Natural killer cell (primary cell): ENCODE measurements around the gene P3H2. TPM values are rescaled to one million over a fixed set of nuclear protein-coding genes. Genes with fewer than 3 reads are reported as not detected.

Source experiments
- ATAC-seq, 3 donors: fragments of 150-1000 bp in 2 of 3; fragments of 200-7000 bp in 1 of 3; cut with Tn5 transposase; 1 replicate in 1 of 3; 2 replicates in 2 of 3; pipeline ENCODE4 v1.10.0; 2021; ENCODE audit warnings: mild to moderate bottlenecking in 2 of 3, moderate library complexity in 2 of 3
- DNase-seq, 2 donors: peaks; one replicate each; pipeline versions ENCODE4 v3.0.0 to v3.0.0-alpha.2; 2013 to 2021; ENCODE audit warnings: mixed read lengths in 1 of 2
- H3K27ac ChIP-seq: one replicate; pipeline ENCODE4 v1.5.1; 2013; ENCODE audit warnings: mild to moderate bottlenecking, low read length
- H3K27me3 ChIP-seq: one replicate; pipeline ENCODE4 v1.6.1; 2013; ENCODE audit warnings: low read length; ENCODE audit not compliant: control insufficient read depth, insufficient read depth
- H3K36me3 ChIP-seq: one replicate; pipeline ENCODE4 v1.6.1; 2013; ENCODE audit warnings: low read length; ENCODE audit not compliant: control insufficient read depth, insufficient read depth
- H3K4me1 ChIP-seq: one replicate; pipeline ENCODE4 v1.6.1; 2013; ENCODE audit warnings: low read length; ENCODE audit not compliant: control insufficient read depth, insufficient read depth
- H3K4me3 ChIP-seq: one replicate; pipeline ENCODE4 v1.5.1; 2013; ENCODE audit warnings: low read length
- H3K9me3 ChIP-seq: one replicate; pipeline ENCODE4 v1.6.1; 2013; ENCODE audit warnings: low read length; ENCODE audit not compliant: control insufficient read depth, insufficient read depth
- H3K27ac Mint-ChIP-seq, 2 donors: one replicate each; pipeline ENCODE4 v1.8.0; 2022; ENCODE audit warnings: mild to moderate bottlenecking in 2 of 2, mixed read lengths in 2 of 2, moderate library complexity in 1 of 2
- H3K27me3 Mint-ChIP-seq, 2 donors: one replicate each; pipeline ENCODE4 v1.8.0; 2022; ENCODE audit warnings: low read depth in 2 of 2, mixed read lengths in 2 of 2
- H3K36me3 Mint-ChIP-seq: one replicate; pipeline ENCODE4 v1.8.0; 2022; ENCODE audit warnings: mixed read lengths
- H3K4me1 Mint-ChIP-seq, 2 donors: one replicate each; pipeline ENCODE4 v1.8.0; 2022; ENCODE audit warnings: mixed read lengths in 2 of 2
- H3K4me3 Mint-ChIP-seq: one replicate; pipeline ENCODE4 v1.8.0; 2022; ENCODE audit warnings: mild to moderate bottlenecking, moderate library complexity, mixed read lengths
- H3K9me3 Mint-ChIP-seq, 2 donors: one replicate each; pipeline ENCODE4 v1.8.0; 2022; ENCODE audit warnings: mixed read lengths in 2 of 2
- WGBS: methylation state at CpG from one replicate; pipeline ENCODE4 v1.1.7; 2013; ENCODE audit warnings: missing lambda C conversion rate; ENCODE audit not compliant: insufficient coverage; 5-methylcytosine and 5-hydroxymethylcytosine counted together
- intact Hi-C: fragments of 100-400 bp; cut with micrococcal nuclease; formaldehyde crosslinking; loops from one replicate; pipeline ENCODE4 v1.14.2; 2022
- total RNA-seq, 4 donors: library from RNA; stranded (reverse); fragments of 120-200 nt in 1 of 4; gene quantifications; one replicate each; pipeline versions ENCODE4 v1.2.3 to v1.2.4, GENCODE V29; 2013 to 2022
- TF ChIP-seq, protein P1 (sequence below): fragments of 200-600 bp; IDR thresholded peaks from one replicate; pipeline ENCODE4 v1.8.0; 2022; ENCODE audit warnings: antibody characterized with exemption

The P3H2 gene
- total RNA-seq, 3 donors from 2014 or later (not counting 1 experiment from before 2014, with no cell fraction given) = 0.43 to 1.0 (median 0.64) TPM

DNA sequence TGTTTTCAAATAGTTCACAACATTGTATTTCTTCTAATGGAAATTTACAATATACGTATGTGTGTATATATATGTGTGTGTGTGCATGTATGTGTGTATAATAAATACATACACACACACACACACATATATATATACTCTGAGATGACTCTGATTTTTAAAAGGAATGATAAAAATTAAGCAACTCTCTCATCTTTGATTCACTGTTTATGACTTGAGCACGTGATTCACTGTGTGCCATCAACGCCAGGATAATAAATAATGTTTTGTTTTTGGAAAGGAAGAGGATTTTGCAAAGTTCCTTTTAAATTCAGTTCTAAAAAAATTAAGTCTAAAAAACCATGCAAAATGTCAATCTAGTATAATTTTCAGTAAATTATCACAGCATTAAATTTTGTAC, 132.4 kb downstream of the P3H2 start:
- Mint-ChIP-seq H3K36me3 (no peaks in the 10 kb centered on the region), H3K9me3 (peaks cover 0 to 2% of the 10 kb centered on the region in 2 donors), H3K4me3 (no peak overlapping the region), H3K4me1 (no peaks in the 10 kb centered on the region), H3K27me3 (no peaks in the 10 kb centered on the region), H3K27ac (no peak overlapping the region)
- H3K4me1 ChIP-seq = no peaks in the 10 kb centered on the region
- H3K27me3 ChIP-seq = no peaks in the 10 kb centered on the region
- TF ChIP-seq, protein P1, sequence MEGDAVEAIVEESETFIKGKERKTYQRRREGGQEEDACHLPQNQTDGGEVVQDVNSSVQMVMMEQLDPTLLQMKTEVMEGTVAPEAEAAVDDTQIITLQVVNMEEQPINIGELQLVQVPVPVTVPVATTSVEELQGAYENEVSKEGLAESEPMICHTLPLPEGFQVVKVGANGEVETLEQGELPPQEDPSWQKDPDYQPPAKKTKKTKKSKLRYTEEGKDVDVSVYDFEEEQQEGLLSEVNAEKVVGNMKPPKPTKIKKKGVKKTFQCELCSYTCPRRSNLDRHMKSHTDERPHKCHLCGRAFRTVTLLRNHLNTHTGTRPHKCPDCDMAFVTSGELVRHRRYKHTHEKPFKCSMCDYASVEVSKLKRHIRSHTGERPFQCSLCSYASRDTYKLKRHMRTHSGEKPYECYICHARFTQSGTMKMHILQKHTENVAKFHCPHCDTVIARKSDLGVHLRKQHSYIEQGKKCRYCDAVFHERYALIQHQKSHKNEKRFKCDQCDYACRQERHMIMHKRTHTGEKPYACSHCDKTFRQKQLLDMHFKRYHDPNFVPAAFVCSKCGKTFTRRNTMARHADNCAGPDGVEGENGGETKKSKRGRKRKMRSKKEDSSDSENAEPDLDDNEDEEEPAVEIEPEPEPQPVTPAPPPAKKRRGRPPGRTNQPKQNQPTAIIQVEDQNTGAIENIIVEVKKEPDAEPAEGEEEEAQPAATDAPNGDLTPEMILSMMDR = no peak
- no peak overlapping the region for H3K4me3 ChIP-seq
- ATAC-seq (no peak), DNase-seq (no peak)
- no peaks in the 10 kb centered on the region for H3K36me3 ChIP-seq
- WGBS = no CpG with 5 or more reads among the region's 3 CpGs
- H3K9me3 ChIP-seq = no peaks in the 10 kb centered on the region
- H3K27ac ChIP-seq = no peak overlapping the region
- intact Hi-C loops = no loop called here

DNA sequence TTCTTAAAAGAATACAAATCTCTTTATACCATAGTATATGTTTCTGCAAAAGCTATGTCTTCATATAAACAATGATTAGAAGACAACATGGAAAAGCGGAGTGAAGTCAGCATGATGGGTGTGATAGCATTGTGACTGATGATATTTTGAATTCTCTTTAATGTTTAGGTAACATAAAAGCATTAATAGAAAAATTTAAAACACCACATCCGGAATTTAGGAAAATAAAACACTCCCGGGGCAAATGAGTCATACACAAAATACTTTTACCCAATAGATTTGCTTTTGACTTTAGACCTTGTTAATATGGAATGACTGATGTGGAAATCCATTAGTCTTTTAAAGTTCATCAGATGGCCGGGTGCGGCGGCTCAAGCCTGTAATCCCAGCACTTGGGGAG, 134.7 kb downstream of the P3H2 start:
- no peak overlapping the region for H3K27ac Mint-ChIP-seq
- TF ChIP-seq, protein P1 = no peak
- peaks cover 0 to 2% of the 10 kb centered on the region in 2 donors for H3K9me3 Mint-ChIP-seq
- no peak overlapping the region for H3K4me3 ChIP-seq
- intact Hi-C loops = no loop called here
- no peaks in the 10 kb centered on the region for H3K27me3 ChIP-seq
- H3K4me1 Mint-ChIP-seq = no peaks in the 10 kb centered on the region
- 94% methylated on average over 4 of the region's 6 CpGs for WGBS
- no peak overlapping the region for H3K4me3 Mint-ChIP-seq
- no peaks in the 10 kb centered on the region for H3K9me3 ChIP-seq
- ATAC-seq = no peak
- H3K4me1 ChIP-seq = no peaks in the 10 kb centered on the region
- no peaks in the 10 kb centered on the region for H3K27me3 Mint-ChIP-seq
- no peak overlapping the region for H3K27ac ChIP-seq
- no peaks in the 10 kb centered on the region for H3K36me3 Mint-ChIP-seq
- H3K36me3 ChIP-seq = no peaks in the 10 kb centered on the region
- no peak for DNase-seq

DNA sequence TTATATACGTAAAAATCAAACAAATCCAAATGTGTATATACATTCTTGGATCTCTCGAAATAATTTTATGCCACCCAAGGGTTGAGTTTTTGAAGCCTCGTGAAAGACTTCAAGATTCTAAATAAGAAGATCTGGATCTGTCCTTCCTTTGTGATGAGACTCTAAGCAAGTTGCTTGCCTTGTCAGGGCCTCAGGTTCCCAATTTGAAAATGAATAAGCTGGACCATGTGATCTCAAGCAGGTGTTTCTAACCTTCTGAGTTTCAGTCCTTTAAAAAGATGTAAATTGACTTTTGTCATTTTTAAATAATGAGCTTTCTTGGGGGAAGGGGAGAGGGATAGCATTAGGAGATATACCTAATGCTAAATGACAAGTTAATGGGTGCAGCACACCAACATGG, 137.1 kb downstream of the P3H2 start:
- intact Hi-C loops = no loop called here
- H3K27ac ChIP-seq = no peak overlapping the region
- Mint-ChIP-seq H3K9me3 (no peaks in the 10 kb centered on the region), H3K27me3 (no peaks in the 10 kb centered on the region), H3K4me1 (no peaks in the 10 kb centered on the region), H3K27ac (no peak overlapping the region), H3K4me3 (no peak overlapping the region), H3K36me3 (no peaks in the 10 kb centered on the region)
- no peaks in the 10 kb centered on the region for H3K4me1 ChIP-seq
- no peak for ATAC-seq
- TF ChIP-seq, protein P1 = no peak
- no peaks in the 10 kb centered on the region for H3K36me3 ChIP-seq
- WGBS = 91% methylated on average over 3 of the region's 3 CpGs
- no peaks in the 10 kb centered on the region for H3K9me3 ChIP-seq
- H3K4me3 ChIP-seq = no peak overlapping the region
- DNase-seq = no peak
- H3K27me3 ChIP-seq = no peaks in the 10 kb centered on the region

DNA sequence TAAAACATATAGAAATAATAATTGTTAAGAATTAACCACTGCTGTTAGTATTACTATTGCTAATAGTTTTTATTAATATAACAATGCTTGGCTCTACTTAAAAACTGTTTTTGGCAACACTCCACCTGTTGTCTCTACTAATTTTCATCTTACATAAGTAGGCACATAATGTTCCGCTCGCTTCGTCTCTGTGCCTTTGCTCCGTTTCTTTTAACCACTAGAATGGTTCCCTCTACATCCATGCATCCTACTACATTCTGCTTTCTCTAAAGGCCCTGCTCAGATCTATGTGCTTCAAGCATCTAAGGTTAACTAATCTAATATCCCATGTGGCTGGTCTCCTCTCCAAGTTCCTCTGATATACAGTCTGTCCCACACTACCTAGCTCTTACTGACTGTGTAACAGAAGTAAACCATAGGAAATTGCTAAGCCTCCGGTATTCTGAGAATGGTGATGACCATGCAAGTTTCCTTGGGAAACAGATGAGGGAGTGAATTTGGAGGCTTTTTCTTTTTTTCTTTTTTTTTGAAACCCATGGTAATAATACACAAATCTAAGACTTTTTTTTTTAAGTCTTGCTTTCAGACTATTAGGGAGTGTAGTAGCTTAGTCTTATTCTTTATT, 138.3 kb downstream of the P3H2 start:
- TF ChIP-seq, protein P1 = no peak
- Histone ChIP-seq H3K4me3 (no peak overlapping the region), H3K9me3 (no peaks in the 10 kb centered on the region), H3K4me1 (no peaks in the 10 kb centered on the region), H3K27ac (no peak overlapping the region), H3K36me3 (no peaks in the 10 kb centered on the region), H3K27me3 (no peaks in the 10 kb centered on the region)
- 50% methylated on average over 5 of the region's 5 CpGs for WGBS
- Mint-ChIP-seq H3K27me3 (no peaks in the 10 kb centered on the region), H3K9me3 (no peaks in the 10 kb centered on the region), H3K27ac (no peak overlapping the region), H3K36me3 (no peaks in the 10 kb centered on the region), H3K4me1 (no peaks in the 10 kb centered on the region), H3K4me3 (no peak overlapping the region)
- intact Hi-C loops = no loop called here
- no peak for ATAC-seq
- no peak for DNase-seq
